Calu3 (cell line): ENCODE measurements around the gene TPRG1. TPM values are rescaled to one million over a fixed set of nuclear protein-coding genes. Genes with fewer than 3 reads are reported as not detected.

Source experiments
- BruUV-seq: library from RNA; stranded (reverse); fragments of 400-500 nt; replicated peaks from 2 replicates; lab custom pipeline; 2021; lab: Mats Ljungman, UMichigan
- CTCF ChIA-PET: fragments of 300-600 bp; sonication (Branson Sonifier 250); formaldehyde crosslinking; loops from one replicate; lab custom pipeline; 2022; ENCODE audit warnings: antibody characterized with exemption; lab: Charles Lee
- DNase-seq: peaks from one replicate; pipeline ENCODE4 v3.0.0; 2022
- H3K27ac Mint-ChIP-seq: one replicate; pipeline ENCODE4 v1.8.0; 2022; ENCODE audit warnings: mixed read lengths; ENCODE audit not compliant: unreplicated experiment
- H3K27me3 Mint-ChIP-seq: one replicate; pipeline ENCODE4 v1.8.0; 2022; ENCODE audit warnings: mixed read lengths; ENCODE audit not compliant: unreplicated experiment
- H3K36me3 Mint-ChIP-seq: one replicate; pipeline ENCODE4 v1.8.0; 2022; ENCODE audit warnings: mild to moderate bottlenecking, moderate library complexity, mixed read lengths; ENCODE audit not compliant: insufficient read depth, unreplicated experiment
- H3K4me1 Mint-ChIP-seq: one replicate; pipeline ENCODE4 v1.8.0; 2022; ENCODE audit warnings: mild to moderate bottlenecking, low read depth, mixed read lengths; ENCODE audit not compliant: unreplicated experiment
- H3K4me3 Mint-ChIP-seq: one replicate; pipeline ENCODE4 v1.8.0; 2022; ENCODE audit warnings: mild to moderate bottlenecking, low read depth, moderate library complexity, mixed read lengths; ENCODE audit not compliant: unreplicated experiment
- H3K9me3 Mint-ChIP-seq: one replicate; pipeline ENCODE4 v1.8.0; 2022; ENCODE audit warnings: low read depth, mixed read lengths; ENCODE audit not compliant: unreplicated experiment
- CTCF ChIP-seq: fragments of 200-600 bp; IDR thresholded peaks from one replicate; pipeline ENCODE4 v1.8.0; 2022; ENCODE audit warnings: antibody characterized with exemption; ENCODE audit not compliant: unreplicated experiment
- intact Hi-C: fragments of 100-400 bp; cut with micrococcal nuclease; formaldehyde crosslinking; loops from one replicate; pipeline ENCODE4 v1.10.0; 2022; ENCODE audit not compliant: unreplicated experiment
- total RNA-seq: library from RNA; stranded (reverse); gene quantifications from 2 replicates; pipeline ENCODE4 v1.2.3, GENCODE V29; 2022

Gene TPRG1
- total RNA-seq, 1 experiment from 2014 or later = 1.2 TPM

GRCh38 chr3:189363590-189364255, 192.0 kb downstream of the TPRG1 start:
- TF ChIP-seq CTCF = no peak
- intact Hi-C loops = no loop called here
- Mint-ChIP-seq H3K36me3 (no peaks in the 10 kb centered on the region), H3K27me3 (no peaks in the 10 kb centered on the region), H3K27ac (no peak overlapping the region), H3K9me3 (no peaks in the 10 kb centered on the region), H3K4me3 (no peak overlapping the region), H3K4me1 (peaks cover 13% of the 10 kb centered on the region)
- CTCF ChIA-PET = interaction anchor here (0.6 to 1.4 kb wide), 4 partner anchors 25 to 584 kb away, joined by 3 read pairs; no protein-coding TSS in a partner anchor
- no TSS peak for BruUV-seq
- DNase-seq = no peak

GRCh38 chr3:189365609-189366564, 194.1 kb downstream of the TPRG1 start:
- H3K4me1 Mint-ChIP-seq = peaks cover 24% of the 10 kb centered on the region
- H3K27ac Mint-ChIP-seq = no peak overlapping the region
- BruUV-seq = no TSS peak
- H3K9me3 Mint-ChIP-seq = no peaks in the 10 kb centered on the region
- no peaks in the 10 kb centered on the region for H3K36me3 Mint-ChIP-seq
- no peaks in the 10 kb centered on the region for H3K27me3 Mint-ChIP-seq
- no peak overlapping the region for H3K4me3 Mint-ChIP-seq
- DNase-seq = no peak
- no peak for TF ChIP-seq CTCF
- CTCF ChIA-PET = no interaction called here
- intact Hi-C loops = no loop called here

GRCh38 chr3:189368384-189368783, 196.6 kb downstream of the TPRG1 start:
- CTCF ChIA-PET = interaction anchor here (0.8 to 2.9 kb wide), 3 partner anchors 13 to 102 kb away, joined by 3 to 12 read pairs (median 3); no protein-coding TSS in a partner anchor
- H3K36me3 Mint-ChIP-seq = no peaks in the 10 kb centered on the region
- intact Hi-C loops = no loop called here
- H3K9me3 Mint-ChIP-seq = no peaks in the 10 kb centered on the region
- no peak overlapping the region for H3K27ac Mint-ChIP-seq
- H3K27me3 Mint-ChIP-seq = no peaks in the 10 kb centered on the region
- no TSS peak for BruUV-seq
- peaks cover 24% of the 10 kb centered on the region for H3K4me1 Mint-ChIP-seq
- peak; percentile 29 for DNase-seq
- no peak for TF ChIP-seq CTCF
- no peak overlapping the region for H3K4me3 Mint-ChIP-seq

- TF ChIP-seq CTCF = no peak
- Mint-ChIP-seq H3K4me3 (no peak overlapping the region), H3K27me3 (no peaks in the 10 kb centered on the region), H3K36me3 (no peaks in the 10 kb centered on the region), H3K9me3 (no peaks in the 10 kb centered on the region), H3K27ac (no peak overlapping the region), H3K4me1 (peaks cover 24% of the 10 kb centered on the region)
- CTCF ChIA-PET = interaction anchor here (2.9 kb wide), 1 partner anchor 14 kb away, joined by 12 read pairs; no protein-coding TSS in a partner anchor
- no peak for DNase-seq
- no TSS peak for BruUV-seq
- intact Hi-C loops = no loop called here
These were observed 197.9 kb downstream of the TPRG1 start for GRCh38 chr3:189369636-189370035.
